ENCODE results near the gene HOXD12.

The HOXD12 gene

DNA sequence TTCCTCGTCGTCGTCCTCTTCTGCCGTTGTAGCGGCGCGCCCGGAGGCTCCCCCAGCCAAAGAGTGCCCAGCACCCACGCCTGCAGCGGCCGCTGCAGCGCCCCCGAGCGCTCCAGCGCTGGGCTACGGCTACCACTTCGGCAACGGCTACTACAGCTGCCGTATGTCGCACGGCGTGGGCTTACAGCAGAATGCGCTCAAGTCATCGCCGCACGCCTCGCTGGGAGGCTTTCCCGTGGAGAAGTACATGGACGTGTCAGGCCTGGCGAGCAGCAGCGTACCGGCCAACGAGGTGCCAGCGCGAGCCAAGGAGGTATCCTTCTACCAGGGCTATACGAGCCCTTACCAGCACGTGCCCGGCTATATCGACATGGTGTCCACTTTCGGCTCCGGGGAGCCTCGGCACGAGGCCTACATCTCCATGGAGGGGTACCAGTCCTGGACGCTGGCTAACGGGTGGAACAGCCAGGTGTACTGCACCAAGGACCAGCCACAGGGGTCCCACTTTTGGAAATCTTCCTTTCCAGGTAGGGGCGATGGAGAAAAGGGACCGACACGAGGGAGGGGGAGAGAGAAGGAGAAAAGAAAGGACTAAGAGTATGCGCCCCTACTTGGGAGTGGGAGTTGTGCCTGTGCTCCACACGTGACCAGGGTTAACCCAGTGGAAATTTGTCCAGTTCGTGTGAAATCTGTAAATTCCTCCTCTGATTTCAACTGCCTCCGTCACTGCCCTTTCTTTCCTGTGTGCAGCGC lies 6.3 kb upstream of the HOXD12 start:
- DNase-seq (ENCODE audit: low spot score), result no peak

DNA sequence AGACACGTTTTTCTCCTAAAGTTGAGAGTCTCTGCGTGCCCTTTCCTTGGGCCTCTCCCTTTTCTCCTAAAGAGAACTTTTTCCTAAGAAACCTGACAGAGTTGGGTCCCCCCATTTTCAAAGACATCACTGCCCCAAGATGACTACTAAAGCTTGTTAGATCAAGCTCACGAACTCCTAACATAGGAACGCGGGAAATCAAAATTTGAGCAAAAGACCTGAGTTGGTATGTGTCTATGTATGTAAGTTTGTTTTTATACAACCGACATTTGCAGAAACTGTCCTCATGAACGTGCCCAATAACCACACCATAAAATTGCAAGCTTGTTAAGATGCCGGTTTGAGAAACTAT lies 5.7 kb upstream of the HOXD12 start:
- no peak for DNase-seq (ENCODE audit: low spot score)

GRCh38 chr2:176094349-176094748 lies 5.2 kb upstream of the HOXD12 start:
- no peak for DNase-seq (ENCODE audit: low spot score)

DNA sequence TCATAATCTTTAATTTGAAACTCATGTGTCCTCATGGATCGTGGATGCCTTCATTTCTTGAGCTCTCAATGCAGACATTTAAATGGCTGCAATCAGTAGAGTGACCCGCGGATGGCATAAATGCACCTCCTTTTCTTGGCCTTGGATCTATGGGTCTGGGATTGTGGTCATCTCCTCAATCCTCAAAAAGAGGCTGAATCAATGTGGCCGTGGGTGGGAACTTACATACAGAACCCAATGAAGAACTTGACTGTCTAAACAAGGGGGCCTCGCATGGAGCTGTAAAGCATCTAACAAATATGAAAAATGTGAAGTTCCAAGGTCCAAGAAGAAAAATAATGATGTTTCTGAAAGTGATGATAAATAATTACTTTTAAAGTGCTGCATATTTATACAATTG lies 4.2 kb upstream of the HOXD12 start:
- no peak for DNase-seq (ENCODE audit: low spot score)

DNA sequence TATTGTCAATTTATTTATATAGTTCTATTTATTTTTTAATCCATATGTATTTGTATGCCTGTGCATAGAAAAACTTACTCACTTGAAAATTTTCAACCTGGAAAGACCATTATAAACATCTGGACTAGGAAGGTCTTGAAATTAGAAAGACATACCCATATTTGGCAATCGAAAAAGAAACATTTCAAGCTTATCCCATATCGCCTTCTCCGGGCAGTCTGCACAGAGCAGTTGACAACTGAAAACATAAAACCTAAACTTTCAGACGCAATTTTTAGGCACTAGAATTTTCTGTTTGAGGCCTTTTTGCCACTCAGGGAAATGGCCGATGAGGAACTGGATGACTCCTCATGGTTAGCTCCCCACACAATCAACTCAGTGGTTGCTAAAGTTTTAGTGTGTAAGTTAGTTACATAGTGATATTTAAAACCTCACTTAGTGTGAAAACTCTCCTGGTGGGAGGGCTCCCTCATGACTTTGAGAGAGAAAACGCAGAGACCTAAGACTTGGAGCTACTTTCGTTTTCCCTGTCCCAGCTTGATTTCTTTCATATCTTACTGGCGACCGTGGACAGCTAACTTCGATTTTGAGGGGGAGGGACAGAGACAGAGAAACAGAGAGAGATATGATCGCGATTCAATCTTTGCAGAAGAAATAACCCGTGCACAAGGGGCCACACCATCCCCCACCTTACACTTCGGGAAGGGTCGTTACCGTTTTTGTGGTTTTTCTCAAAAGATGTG lies 3.2 kb upstream of the HOXD12 start:
- DNase-seq (ENCODE audit: low spot score), result peak; percentile 51

GRCh38 chr2:176096986-176097819 lies 2.4 kb upstream of the HOXD12 start:
- peak; percentile 88 for DNase-seq (ENCODE audit: low spot score)

- DNase-seq (ENCODE audit: low spot score), result no peak
Measured at GRCh38 chr2:176097820-176098365, 1.7 kb upstream of the HOXD12 start.

DNA sequence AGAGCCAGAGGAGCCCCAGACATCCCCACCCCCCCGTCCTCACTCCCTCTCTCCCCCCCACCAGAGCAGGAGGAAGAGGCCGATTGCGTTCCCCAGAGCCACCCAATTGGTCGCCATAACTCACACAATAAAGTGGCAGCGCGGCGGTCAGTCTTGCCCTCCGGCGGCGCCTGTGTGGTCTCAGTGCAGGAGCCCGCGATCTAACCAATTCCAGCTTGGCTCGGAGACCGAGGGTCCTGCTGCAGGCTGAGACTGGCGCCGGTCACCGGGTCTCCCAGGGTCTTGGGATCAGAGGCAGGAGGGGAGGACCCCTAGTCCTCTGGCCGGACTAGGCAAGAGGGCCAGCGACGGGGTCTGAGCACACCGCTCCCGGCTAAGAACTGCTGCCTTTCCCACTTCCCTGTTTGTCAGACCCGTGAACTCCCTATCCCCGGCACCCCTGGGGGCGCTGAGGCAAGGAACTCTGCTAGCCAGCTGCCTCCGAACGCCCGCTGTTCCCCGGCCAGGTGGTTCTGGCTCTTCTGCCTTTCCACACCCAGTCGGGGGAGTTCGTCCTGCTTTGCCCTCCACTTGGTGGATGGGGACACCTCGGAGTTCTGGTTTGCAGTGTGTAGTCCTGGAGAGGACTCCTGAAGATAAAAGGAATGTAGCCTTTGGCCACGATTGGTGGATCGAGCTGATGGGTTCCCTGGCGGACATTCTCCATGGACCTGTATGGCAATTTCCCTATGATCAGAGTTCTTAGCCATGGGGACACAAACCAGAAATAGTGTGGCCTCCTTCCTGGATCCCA lies 1.0 kb upstream of the HOXD12 start:
- no peak for DNase-seq (ENCODE audit: low spot score)

- DNase-seq (ENCODE audit: low spot score), result no peak
Measured at GRCh38 chr2:176099159-176099727, 352 bp upstream of the HOXD12 start.

DNA sequence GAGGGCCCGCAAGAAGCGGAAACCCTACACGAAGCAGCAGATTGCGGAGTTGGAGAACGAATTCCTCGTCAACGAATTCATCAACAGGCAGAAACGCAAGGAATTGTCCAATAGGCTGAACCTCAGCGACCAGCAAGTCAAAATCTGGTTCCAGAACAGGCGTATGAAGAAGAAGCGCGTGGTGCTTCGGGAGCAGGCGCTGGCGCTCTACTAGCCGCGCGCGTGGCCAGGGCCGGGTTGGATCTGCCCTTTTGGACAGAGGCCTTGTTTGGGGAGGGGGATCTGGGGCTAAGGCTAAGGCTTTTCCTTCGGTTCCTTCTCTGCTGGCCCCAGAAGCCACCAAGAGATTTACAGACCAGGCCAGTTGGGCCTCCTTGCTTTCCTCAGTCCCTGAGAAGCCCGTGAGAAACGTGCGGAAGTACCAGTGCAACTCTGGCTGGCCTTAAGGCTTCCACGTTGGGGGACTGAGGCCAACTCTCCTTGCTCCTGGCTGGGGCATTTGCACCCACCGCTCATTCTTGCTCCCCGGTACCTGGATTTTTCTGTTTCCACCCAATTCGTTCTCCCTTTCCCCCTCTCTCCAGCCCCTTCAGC lies 1.0 kb downstream of the HOXD12 start:
- no peak for DNase-seq (ENCODE audit: low spot score)

- no peak for DNase-seq (ENCODE audit: low spot score)
Measured at GRCh38 chr2:176101216-176101830, 1.7 kb downstream of the HOXD12 start.

GRCh38 chr2:176101842-176102241 lies 2.2 kb downstream of the HOXD12 start:
- DNase-seq (ENCODE audit: low spot score), result no peak

GRCh38 chr2:176102309-176102866 lies 2.8 kb downstream of the HOXD12 start:
- no peak for DNase-seq (ENCODE audit: low spot score)

DNA sequence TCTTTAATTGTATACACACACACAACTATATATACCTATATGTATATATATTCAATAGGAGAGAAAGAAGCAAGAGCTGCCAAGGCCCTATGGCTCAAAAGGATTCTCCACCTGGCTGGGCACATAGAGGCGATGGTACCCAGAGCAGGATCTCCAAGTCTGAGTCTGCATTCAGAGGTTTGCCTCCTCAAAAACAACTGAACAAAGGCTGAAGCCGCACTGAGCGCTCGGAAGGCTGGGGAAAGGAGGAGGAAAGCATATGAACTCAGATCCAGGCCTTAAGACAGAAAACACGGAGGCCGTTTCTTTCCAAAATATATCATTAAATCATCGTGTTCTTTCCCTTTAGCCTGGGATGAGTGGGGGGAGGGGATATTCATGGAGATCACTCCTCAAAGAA lies 3.6 kb downstream of the HOXD12 start:
- DNase-seq (ENCODE audit: low spot score), result no peak

DNA sequence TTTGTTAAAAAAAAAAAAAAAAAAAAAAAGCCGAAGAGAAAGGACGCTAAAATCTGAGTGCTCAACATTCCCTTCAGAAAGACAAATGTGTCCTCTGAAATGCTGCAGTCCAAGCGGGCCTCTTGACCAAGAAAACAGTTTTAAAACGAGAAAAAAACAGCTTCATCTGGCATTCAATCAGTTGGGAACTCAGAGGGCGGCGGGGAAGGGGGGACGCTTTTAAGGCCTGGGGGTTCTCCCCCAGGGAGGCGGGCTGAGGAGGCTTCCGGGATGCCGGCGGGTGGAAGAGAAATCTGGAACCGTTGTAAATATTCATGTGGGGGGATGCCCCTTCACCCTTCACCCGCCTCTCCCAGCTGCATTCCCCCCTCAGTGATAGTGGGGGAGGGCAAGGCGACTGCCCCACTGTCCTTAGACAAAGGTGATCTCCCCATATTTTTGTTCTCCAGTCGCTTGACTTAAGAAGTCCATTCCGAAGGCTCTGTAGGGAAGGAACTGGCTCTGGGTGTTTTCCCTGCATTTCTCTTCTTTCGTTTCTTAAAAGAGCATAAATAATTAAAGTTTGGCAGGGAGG lies 4.2 kb downstream of the HOXD12 start:
- DNase-seq (ENCODE audit: low spot score), result no peak

GRCh38 chr2:176104316-176105077 lies 4.9 kb downstream of the HOXD12 start:
- DNase-seq (ENCODE audit: low spot score), result no peak

GRCh38 chr2:176105078-176105729 lies 5.6 kb downstream of the HOXD12 start:
- DNase-seq (ENCODE audit: low spot score), result no peak
